Ammon's horn (tissue), 1 donor: ENCODE results near the gene MYL12A.

Experiments used
- DNase-seq: peaks from one replicate; pipeline ENCODE4 v3.0.0-alpha.2; 2016; ENCODE audit warnings: low spot score

MYL12A gene

DNA sequence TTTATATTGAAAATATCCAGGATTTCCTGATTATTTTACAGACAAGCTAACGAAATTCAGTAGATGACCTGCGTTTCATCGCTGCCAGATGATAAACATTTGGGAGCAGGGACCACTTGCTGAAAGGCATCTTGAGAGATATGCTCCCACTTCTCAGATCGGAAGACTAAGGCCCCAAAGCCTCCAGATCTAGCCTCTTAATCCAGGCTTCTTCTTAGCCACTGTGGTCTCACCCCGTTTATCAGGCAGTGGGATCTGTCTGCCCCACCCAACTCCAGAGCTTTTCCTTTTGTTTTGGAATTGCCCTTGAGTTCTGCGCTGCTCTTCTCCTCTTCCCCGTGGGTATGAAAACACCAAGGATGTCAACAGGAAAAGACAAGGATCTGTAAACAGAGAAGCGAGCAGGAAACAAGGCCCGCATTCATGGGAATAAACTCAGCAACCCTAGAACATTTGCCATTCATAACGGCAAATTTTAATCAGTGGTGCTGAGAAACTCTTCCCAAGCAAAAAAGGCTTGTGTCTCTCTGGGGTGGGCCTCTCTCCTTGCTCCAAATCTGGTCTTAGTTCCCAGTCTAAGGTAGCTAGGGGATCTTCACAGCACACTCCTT is 35.8 kb downstream of the MYL12A start:
- DNase-seq = peak; percentile 34

DNA sequence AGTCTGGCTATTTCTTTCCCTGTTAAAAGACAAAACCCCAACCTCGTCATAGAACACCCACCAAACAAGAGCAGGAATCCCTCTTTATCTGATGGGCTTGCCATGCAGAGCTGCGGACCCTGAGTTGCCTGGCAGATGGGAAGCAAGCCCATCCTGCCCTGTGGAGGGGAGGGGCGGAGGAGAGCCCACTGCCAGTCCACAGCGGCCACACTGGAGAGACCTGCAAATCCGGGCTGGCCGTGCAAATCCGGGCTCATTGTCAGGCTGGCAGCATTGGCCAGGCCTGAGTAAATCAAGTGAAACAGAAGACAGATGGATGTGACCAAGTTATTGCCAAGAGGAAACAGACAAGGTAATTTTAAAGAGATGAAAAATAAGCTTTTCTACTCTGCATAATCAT is 36.3 kb downstream of the MYL12A start:
- DNase-seq = peak; percentile 69

- no peak for DNase-seq
Measured at GRCh38 chr18:3284501-3284900, 36.9 kb downstream of the MYL12A start.

GRCh38 chr18:3286159-3286558 is 38.6 kb downstream of the MYL12A start:
- no peak for DNase-seq

GRCh38 chr18:3293196-3293951 is 45.8 kb downstream of the MYL12A start:
- no peak for DNase-seq

DNA sequence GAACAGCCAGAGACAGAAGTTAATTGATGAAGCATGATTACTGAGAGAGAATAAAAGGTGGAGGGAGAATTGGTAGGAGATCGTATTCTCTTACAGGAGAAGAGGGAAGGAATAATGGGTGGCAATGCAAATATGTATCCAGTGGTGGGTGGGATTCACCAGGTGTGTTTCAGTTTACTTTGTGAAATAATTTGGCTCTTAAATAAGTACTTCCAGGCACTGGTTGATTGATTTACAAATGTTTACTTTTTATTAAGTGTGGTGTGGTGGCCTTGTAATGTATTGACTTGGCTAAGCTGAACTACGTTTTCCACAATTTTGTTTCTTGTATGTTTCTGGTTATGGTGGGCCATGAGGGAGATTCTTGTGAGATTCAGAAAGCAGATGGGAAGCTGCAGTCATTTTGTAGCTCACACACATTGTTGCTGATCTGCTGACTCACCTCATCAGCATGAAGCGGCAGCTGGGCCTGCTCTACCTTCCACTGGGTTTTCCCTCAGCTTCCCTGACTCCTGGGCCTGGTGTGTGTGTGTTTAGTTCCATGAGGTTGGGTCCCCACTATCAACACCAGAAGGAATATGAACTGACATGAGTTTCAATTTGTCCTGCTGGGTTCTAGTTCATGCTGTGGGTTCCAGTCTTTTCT is 47.0 kb downstream of the MYL12A start:
- no peak for DNase-seq

DNA sequence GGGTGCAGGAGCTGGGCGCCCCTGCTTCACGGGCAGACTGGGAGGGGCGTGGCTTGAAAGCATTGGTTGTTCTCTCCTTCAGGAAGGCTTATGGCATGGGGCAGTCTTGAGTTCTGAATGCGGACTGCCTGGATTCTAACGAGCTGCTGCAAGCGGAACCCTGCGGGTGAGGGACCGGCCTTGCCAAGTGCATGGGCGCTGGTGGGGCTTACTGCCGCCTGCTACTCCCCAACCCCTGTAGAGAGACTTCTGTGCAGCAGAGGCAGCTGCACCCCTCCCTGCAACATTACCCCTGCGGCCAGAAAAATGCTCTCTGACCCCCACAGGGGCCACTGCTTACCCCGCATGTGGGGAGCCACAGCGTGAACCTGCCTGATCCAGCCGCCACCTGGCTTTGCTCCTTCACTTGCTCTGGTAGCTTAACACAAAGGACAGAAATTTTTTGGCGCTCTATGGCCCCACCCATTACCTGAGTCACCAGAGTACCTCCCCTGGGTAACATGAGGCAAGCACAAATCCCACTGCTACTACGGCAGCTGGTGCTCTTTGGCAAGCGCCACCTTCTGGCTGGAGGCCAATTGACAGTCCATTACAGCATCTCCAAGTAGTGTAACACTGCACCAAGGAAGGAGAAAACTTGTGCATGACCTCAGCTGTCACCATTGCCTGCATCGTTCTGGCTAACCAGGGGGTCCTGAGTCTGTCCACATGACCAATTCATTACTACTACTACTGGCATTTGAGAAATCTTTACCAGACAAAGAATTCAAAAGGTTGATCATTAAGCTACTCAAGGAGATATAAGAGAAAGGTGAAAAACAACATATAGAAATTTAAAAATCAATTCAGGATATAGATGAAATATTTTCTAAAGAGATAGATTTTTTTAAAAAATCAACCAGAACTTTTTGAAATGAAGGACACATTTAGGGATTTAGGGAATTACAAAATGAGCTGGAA is 49.7 kb downstream of the MYL12A start:
- DNase-seq = peak; percentile 85

DNA sequence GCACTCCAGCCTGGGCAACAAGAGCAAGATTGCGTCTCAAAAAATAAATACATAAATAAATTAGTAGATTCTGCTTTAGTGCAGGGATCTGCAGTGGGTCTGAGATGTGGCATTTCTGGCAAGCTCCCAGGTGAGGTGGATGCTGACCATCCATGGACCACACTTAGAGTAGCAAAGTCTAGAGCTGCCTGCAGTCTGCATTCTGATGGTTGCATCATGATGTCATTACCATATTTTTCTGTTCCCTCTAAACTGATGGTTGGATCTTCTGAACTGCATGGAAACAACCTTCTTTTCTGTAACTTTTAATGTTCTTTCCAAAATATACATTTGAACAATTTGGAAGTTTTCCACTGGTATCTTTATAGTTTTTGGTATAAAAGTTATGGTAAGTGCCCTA is 57.2 kb downstream of the MYL12A start:
- DNase-seq = no peak

- no peak for DNase-seq
Measured at GRCh38 chr18:3305354-3305762, 57.8 kb downstream of the MYL12A start.
